Measurements from ENCODE around the gene TMEM145.

The TMEM145 gene

DNA sequence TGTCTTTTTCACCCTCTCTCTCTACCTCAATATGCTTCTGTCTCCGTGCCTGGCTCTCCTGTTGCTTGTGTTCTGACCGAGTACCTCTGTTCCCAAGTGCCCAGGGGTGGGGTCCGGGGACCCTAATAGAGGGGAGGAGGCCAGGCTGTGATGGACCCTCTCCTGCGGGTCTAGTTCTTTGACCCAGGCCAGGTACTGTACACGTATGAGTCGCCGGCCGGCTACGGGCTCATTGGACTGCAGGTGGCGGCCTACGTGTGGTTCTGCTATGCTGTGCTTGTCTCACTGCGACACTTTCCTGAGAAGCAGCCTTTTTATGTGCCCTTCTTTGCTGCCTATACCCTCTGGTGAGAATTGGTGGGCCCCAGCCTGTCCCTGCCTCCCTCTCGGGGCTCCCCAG lies 4.4 kb downstream of the TMEM145 start:
- Histone ChIP-seq H3K4me1 (ENCODE audit: control insufficient read depth, insufficient read depth, low read length) (no peaks in the 10 kb centered on the region), H3K27ac (ENCODE audit: low read depth, low read length) (no peak overlapping the region), H3K36me3 (ENCODE audit: control insufficient read depth, insufficient read depth, low read length) (no peaks in the 10 kb centered on the region), H3K9ac (ENCODE audit: low read length) (no peak overlapping the region), H3K27me3 (ENCODE audit: control insufficient read depth, insufficient read depth, low read length) (peaks cover 67% of the 10 kb centered on the region), H3K9me3 (ENCODE audit: control insufficient read depth, insufficient read depth, low read depth, low read length) (no peaks in the 10 kb centered on the region), H3K4me3 (ENCODE audit: low read depth, low read length) (no peak overlapping the region)

DNA sequence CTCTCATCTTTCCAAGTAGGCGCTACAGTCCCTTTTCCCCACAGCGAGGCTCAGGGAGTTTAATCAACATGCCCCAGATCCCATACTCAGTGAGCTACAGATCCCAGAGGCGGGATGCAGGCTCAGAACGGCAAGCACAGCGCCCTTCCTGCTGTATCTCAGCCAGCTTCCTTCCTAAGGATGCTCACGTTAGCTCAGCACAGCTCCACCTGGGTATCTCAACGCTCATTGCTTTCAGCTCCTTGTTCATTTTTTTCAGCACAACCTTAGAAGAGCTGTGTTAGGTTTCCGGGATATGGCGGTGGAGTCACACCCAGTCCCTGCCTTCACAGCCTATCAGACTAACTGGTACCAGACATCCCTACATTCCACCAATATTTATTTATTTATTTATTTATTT lies 9.2 kb downstream of the TMEM145 start:
- Histone ChIP-seq H3K27me3 (ENCODE audit: control insufficient read depth, insufficient read depth, low read length) (peaks cover 55% of the 10 kb centered on the region), H3K9me3 (ENCODE audit: control insufficient read depth, insufficient read depth, low read depth, low read length) (no peaks in the 10 kb centered on the region), H3K4me3 (ENCODE audit: low read depth, low read length) (no peak overlapping the region), H3K9ac (ENCODE audit: low read length) (no peak overlapping the region), H3K36me3 (ENCODE audit: control insufficient read depth, insufficient read depth, low read length) (no peaks in the 10 kb centered on the region), H3K27ac (ENCODE audit: low read depth, low read length) (no peak overlapping the region), H3K4me1 (ENCODE audit: control insufficient read depth, insufficient read depth, low read length) (peaks cover 4% of the 10 kb centered on the region; the same call in 1 of the 2 replicates)

- H3K9ac ChIP-seq (ENCODE audit: low read length): no peak overlapping the region
- H3K4me1 ChIP-seq (ENCODE audit: control insufficient read depth, insufficient read depth, low read length): peaks cover 4% of the 10 kb centered on the region; the same call in 1 of the 2 replicates
- H3K9me3 ChIP-seq (ENCODE audit: control insufficient read depth, insufficient read depth, low read depth, low read length): no peaks in the 10 kb centered on the region
- H3K27ac ChIP-seq (ENCODE audit: low read depth, low read length): no peak overlapping the region
- peaks cover 49% of the 10 kb centered on the region for H3K27me3 ChIP-seq (ENCODE audit: control insufficient read depth, insufficient read depth, low read length)
- peak overlapping the region; percentile 72 for H3K4me3 ChIP-seq (ENCODE audit: low read depth, low read length)
- no peaks in the 10 kb centered on the region for H3K36me3 ChIP-seq (ENCODE audit: control insufficient read depth, insufficient read depth, low read length)
These were observed 10.4 kb downstream of the TMEM145 start for GRCh38 chr19:42323473-42323851.

GRCh38 chr19:42323852-42324654 lies 10.9 kb downstream of the TMEM145 start:
- Histone ChIP-seq H3K4me1 (ENCODE audit: control insufficient read depth, insufficient read depth, low read length) (peaks cover 4% of the 10 kb centered on the region; the same call in 1 of the 2 replicates), H3K9me3 (ENCODE audit: control insufficient read depth, insufficient read depth, low read depth, low read length) (no peaks in the 10 kb centered on the region), H3K4me3 (ENCODE audit: low read depth, low read length) (peak overlapping the region; percentile 72), H3K9ac (ENCODE audit: low read length) (no peak overlapping the region), H3K36me3 (ENCODE audit: control insufficient read depth, insufficient read depth, low read length) (no peaks in the 10 kb centered on the region), H3K27me3 (ENCODE audit: control insufficient read depth, insufficient read depth, low read length) (peaks cover 49% of the 10 kb centered on the region), H3K27ac (ENCODE audit: low read depth, low read length) (no peak overlapping the region)

DNA sequence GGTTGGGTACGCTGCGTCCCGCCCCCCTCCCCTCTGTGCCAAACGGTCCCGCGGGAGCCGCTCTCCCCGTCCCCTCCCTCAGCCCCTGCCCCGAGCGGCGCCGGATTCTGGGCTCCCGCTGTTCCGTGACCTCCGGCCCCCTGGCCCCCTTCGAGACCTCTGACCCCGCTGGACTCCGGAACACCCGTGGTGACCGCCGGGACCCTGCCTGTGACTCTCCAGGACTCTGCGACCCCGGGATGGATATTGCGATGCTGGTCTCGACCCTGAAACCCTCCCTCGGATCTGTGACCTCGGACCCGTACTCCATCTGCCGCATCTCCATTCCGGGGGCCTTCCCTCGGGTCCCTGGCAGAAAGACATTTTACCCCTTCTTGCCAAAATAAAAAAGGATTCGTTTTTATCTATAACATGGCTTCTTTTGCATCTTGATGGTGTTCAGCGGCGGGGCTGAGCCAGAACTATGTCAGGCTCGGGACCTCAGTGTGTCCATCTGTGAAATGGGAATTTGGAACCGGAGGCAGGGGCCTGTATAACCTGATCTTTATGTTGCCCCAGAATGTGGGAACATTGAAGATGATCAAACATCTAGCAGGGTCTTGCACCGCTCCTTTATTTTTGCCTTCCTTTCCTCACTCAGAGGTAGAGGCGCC lies 11.7 kb downstream of the TMEM145 start:
- H3K36me3 ChIP-seq (ENCODE audit: control insufficient read depth, insufficient read depth, low read length): no peaks in the 10 kb centered on the region
- H3K4me1 ChIP-seq (ENCODE audit: control insufficient read depth, insufficient read depth, low read length): peaks cover 4% of the 10 kb centered on the region; the same call in 1 of the 2 replicates
- no peak overlapping the region for H3K27ac ChIP-seq (ENCODE audit: low read depth, low read length)
- peak overlapping the region; percentile 72 for H3K4me3 ChIP-seq (ENCODE audit: low read depth, low read length)
- H3K9ac ChIP-seq (ENCODE audit: low read length): no peak overlapping the region
- H3K27me3 ChIP-seq (ENCODE audit: control insufficient read depth, insufficient read depth, low read length): peaks cover 49% of the 10 kb centered on the region
- H3K9me3 ChIP-seq (ENCODE audit: control insufficient read depth, insufficient read depth, low read depth, low read length): no peaks in the 10 kb centered on the region

- peaks cover 6% of the 10 kb centered on the region; the same call in 1 of the 2 replicates for H3K4me1 ChIP-seq (ENCODE audit: control insufficient read depth, insufficient read depth, low read length)
- H3K27me3 ChIP-seq (ENCODE audit: control insufficient read depth, insufficient read depth, low read length): peaks cover 42% of the 10 kb centered on the region
- peak within 1 kb of the TSS; percentile 93 for H3K4me3 ChIP-seq (ENCODE audit: low read depth, low read length)
- H3K36me3 ChIP-seq (ENCODE audit: control insufficient read depth, insufficient read depth, low read length): no peaks in the 10 kb centered on the region
- peak within 1 kb of the TSS; percentile 75 for H3K9ac ChIP-seq (ENCODE audit: low read length)
- H3K9me3 ChIP-seq (ENCODE audit: control insufficient read depth, insufficient read depth, low read depth, low read length): no peaks in the 10 kb centered on the region
- H3K27ac ChIP-seq (ENCODE audit: low read depth, low read length): peak within 1 kb of the TSS; percentile 27; the same call in 1 of the 2 replicates
These were observed 12.3 kb downstream of the TMEM145 start, which contains the start of gene MEGF8 for GRCh38 chr19:42325308-42325895. Gene MEGF8, plus strand, starts transcription at chr19:42325635. Its CDS starts 609 bp downstream, at chr19:42326244.

DNA sequence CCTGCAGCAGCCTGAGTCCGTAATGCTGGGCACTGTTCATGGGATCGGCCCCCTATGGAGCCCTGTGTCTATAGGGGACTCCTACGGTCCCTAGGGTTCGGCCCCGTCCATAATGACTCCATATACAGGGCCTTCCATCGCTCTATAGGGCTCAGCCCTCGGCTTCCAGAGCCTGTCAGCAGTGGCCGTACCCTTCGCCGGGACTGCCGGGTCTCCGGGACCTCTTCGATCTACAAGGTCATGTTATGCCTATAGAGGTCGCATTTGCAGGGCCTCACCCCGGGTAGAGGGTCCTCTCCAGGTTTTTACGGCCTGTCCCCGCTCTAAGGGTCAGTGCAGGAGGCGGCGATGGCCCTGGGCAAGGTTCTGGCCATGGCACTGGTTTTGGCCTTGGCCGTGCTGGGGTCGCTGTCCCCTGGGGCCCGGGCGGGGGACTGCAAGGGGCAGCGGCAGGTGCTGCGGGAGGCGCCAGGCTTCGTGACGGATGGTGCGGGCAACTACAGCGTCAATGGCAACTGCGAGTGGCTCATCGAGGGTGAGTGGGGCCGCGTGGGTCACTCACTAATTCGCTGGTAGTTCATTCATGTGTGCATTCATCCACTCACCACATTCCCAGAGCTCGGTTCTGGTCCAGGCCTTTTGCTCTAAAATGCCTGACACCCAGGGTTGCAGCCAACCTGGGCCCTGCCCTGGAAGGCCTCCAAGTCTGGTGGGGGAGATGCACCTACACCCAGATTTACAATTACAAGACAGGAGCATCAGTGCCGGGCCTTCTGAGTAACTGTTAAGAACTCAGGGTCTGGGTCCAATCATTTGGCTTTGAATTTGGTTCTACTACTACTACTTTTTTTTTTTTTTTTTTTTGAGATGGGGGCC lies 13.0 kb downstream of the TMEM145 start:
- Histone ChIP-seq H3K27ac (ENCODE audit: low read depth, low read length) (peak overlapping the region; percentile 27; the same call in 1 of the 2 replicates), H3K4me3 (ENCODE audit: low read depth, low read length) (peak overlapping the region; percentile 93), H3K9me3 (ENCODE audit: control insufficient read depth, insufficient read depth, low read depth, low read length) (no peaks in the 10 kb centered on the region), H3K36me3 (ENCODE audit: control insufficient read depth, insufficient read depth, low read length) (no peaks in the 10 kb centered on the region), H3K4me1 (ENCODE audit: control insufficient read depth, insufficient read depth, low read length) (peaks cover 6% of the 10 kb centered on the region; the same call in 1 of the 2 replicates), H3K27me3 (ENCODE audit: control insufficient read depth, insufficient read depth, low read length) (peaks cover 36% of the 10 kb centered on the region), H3K9ac (ENCODE audit: low read length) (peak overlapping the region; percentile 75)

DNA sequence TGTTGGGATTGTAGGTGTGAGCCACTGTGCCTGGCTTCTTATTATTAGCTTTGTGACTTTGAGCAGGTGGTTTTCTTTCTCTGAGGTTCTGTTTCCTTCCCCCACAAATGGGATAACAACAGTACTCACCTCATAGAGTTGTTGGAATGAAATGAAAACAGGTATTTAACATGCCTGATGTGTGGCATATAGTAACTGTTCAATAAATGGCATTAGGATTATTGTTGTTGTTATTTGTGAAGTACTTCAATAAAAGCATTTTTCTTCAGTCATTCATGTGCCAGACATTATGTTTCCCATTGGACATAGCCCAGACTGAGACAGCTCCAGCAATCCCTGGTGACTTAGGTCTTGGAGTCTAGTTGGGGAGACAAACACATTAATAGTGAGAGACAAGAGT lies 13.9 kb downstream of the TMEM145 start:
- Histone ChIP-seq H3K27ac (ENCODE audit: low read depth, low read length) (no peak overlapping the region), H3K9ac (ENCODE audit: low read length) (no peak overlapping the region), H3K4me3 (ENCODE audit: low read depth, low read length) (peak overlapping the region; percentile 93; the same call in 1 of the 2 replicates)

GRCh38 chr19:42327381-42327780 lies 14.3 kb downstream of the TMEM145 start:
- H3K4me1 ChIP-seq (ENCODE audit: control insufficient read depth, insufficient read depth, low read length): peaks cover 6% of the 10 kb centered on the region; the same call in 1 of the 2 replicates
- H3K27ac ChIP-seq (ENCODE audit: low read depth, low read length): no peak overlapping the region
- H3K4me3 ChIP-seq (ENCODE audit: low read depth, low read length): no peak overlapping the region
- no peaks in the 10 kb centered on the region for H3K9me3 ChIP-seq (ENCODE audit: control insufficient read depth, insufficient read depth, low read depth, low read length)
- peaks cover 25% of the 10 kb centered on the region for H3K27me3 ChIP-seq (ENCODE audit: control insufficient read depth, insufficient read depth, low read length)
- H3K9ac ChIP-seq (ENCODE audit: low read length): no peak overlapping the region
- H3K36me3 ChIP-seq (ENCODE audit: control insufficient read depth, insufficient read depth, low read length): no peaks in the 10 kb centered on the region

More for the DNA sequence above, 13.9 kb downstream of the TMEM145 start:
- Histone ChIP-seq H3K36me3 (ENCODE audit: control insufficient read depth, insufficient read depth, low read length) (no peaks in the 10 kb centered on the region), H3K4me1 (ENCODE audit: control insufficient read depth, insufficient read depth, low read length) (peaks cover 6% of the 10 kb centered on the region; the same call in 1 of the 2 replicates), H3K27me3 (ENCODE audit: control insufficient read depth, insufficient read depth, low read length) (peaks cover 29% of the 10 kb centered on the region), H3K9me3 (ENCODE audit: control insufficient read depth, insufficient read depth, low read depth, low read length) (no peaks in the 10 kb centered on the region)

DNA sequence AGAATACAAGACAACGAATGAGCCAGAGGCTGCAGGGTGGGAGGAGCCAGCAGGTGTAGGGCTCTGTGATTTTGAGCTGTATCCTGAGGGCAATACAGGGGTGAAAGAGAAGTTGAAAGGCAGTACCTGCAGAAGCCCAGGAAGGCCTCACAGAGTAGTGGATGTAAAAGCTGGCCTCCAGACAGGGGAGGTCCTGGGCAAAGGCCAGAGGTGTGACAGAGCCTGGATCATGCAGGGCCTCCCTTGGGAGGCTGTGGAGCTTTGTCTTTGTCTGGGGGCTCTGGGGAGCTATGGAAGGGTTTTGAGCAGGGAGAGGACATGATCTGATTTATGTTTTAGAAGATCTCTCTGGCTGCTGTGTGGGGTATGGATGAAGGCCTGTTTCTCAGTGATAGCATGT lies 15.0 kb downstream of the TMEM145 start:
- Histone ChIP-seq H3K27me3 (ENCODE audit: control insufficient read depth, insufficient read depth, low read length) (peaks cover 19% of the 10 kb centered on the region), H3K36me3 (ENCODE audit: control insufficient read depth, insufficient read depth, low read length) (no peaks in the 10 kb centered on the region), H3K4me3 (ENCODE audit: low read depth, low read length) (no peak overlapping the region), H3K27ac (ENCODE audit: low read depth, low read length) (no peak overlapping the region), H3K9me3 (ENCODE audit: control insufficient read depth, insufficient read depth, low read depth, low read length) (no peaks in the 10 kb centered on the region), H3K4me1 (ENCODE audit: control insufficient read depth, insufficient read depth, low read length) (peaks cover 6% of the 10 kb centered on the region; the same call in 1 of the 2 replicates), H3K9ac (ENCODE audit: low read length) (no peak overlapping the region)
